Osteocyte (in vitro differentiated cells): ENCODE data around the gene PAPPA. TPM values are rescaled to one million over a fixed set of nuclear protein-coding genes. Genes with fewer than 3 reads are reported as not detected.

Experiments
- DNase-seq: peaks from one replicate; pipeline ENCODE4 v3.0.0; 2021; ENCODE audit warnings: mixed read lengths; ENCODE audit not compliant: unreplicated experiment; ENCODE audit errors: extremely low spot score
- H3K27ac Mint-ChIP-seq: one replicate; pipeline ENCODE4 v1.8.0; 2021; ENCODE audit warnings: mild to moderate bottlenecking, mixed read lengths; ENCODE audit not compliant: unreplicated experiment
- H3K27me3 Mint-ChIP-seq: one replicate; pipeline ENCODE4 v1.8.0; 2021; ENCODE audit warnings: mixed read lengths; ENCODE audit not compliant: unreplicated experiment
- H3K36me3 Mint-ChIP-seq: one replicate; pipeline ENCODE4 v1.8.0; 2021; ENCODE audit warnings: mixed read lengths; ENCODE audit not compliant: unreplicated experiment
- H3K4me1 Mint-ChIP-seq: one replicate; pipeline ENCODE4 v1.8.0; 2021; ENCODE audit warnings: mixed read lengths; ENCODE audit not compliant: unreplicated experiment
- H3K4me3 Mint-ChIP-seq: one replicate; pipeline ENCODE4 v1.8.0; 2021; ENCODE audit warnings: mild to moderate bottlenecking, moderate library complexity, mixed read lengths; ENCODE audit not compliant: unreplicated experiment
- H3K9me3 Mint-ChIP-seq: one replicate; pipeline ENCODE4 v1.8.0; 2021; ENCODE audit warnings: mixed read lengths; ENCODE audit not compliant: unreplicated experiment
- total RNA-seq: library from RNA; stranded (reverse); gene quantifications from 2 replicates; pipeline ENCODE4 v1.2.1, GENCODE V29; 2021
- TF ChIP-seq, protein P1 (sequence below): fragments of 200-600 bp; sonication (generic); IDR thresholded peaks from 2 replicates; pipeline ENCODE4 v1.5.0; 2021; ENCODE audit warnings: antibody characterized with exemption, mild to moderate bottlenecking, moderate library complexity

Gene PAPPA
- total RNA-seq, 1 donor from 2014 or later, result 229 TPM

DNA sequence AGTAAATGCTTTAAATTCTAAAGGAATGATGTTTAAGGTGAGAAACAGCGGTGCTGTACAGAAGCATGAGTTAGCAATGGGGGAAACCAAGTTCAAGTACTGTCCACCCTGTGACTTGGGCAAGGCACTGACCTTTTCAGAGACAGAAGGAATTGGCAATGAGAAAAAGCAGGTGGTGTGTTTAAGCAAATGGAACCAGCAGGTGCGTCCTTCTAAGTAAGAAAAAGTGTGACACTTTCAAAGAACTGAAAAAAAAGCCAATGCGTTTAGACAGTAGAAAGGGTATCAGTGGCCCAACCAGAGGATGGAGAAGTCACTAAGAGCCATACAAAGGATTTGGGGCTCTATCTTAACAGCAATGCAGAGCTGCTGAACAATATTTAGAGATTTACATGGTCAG, 250.6 kb downstream of the PAPPA start:
- H3K36me3 Mint-ChIP-seq, result peaks cover 4% of the 10 kb centered on the region

DNA sequence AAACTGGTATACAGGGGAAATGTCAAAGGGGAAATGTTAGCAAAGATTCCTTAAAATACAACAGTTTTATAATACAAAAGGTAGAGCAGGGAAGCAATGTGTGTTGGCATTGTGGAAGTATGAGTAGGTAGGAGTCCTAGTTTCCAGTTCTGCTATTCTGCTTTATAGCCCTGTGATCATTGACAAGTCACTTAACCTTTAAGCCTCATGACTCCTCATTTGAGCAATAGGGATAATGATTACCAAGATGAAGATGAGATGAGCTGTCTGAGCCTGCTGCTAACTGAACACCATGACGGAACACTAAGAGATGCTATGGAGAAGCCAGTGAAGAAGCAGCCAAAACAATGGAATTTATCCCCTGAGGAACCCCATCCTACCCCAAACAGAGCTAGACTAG, 251.7 kb downstream of the PAPPA start:
- no peak for DNase-seq
- H3K9me3 Mint-ChIP-seq, result no peaks in the 10 kb centered on the region
- no peaks in the 10 kb centered on the region for H3K36me3 Mint-ChIP-seq
- no peak overlapping the region for H3K4me3 Mint-ChIP-seq
- H3K4me1 Mint-ChIP-seq, result no peaks in the 10 kb centered on the region
- H3K27ac Mint-ChIP-seq, result no peak overlapping the region
- TF ChIP-seq, protein P1, sequence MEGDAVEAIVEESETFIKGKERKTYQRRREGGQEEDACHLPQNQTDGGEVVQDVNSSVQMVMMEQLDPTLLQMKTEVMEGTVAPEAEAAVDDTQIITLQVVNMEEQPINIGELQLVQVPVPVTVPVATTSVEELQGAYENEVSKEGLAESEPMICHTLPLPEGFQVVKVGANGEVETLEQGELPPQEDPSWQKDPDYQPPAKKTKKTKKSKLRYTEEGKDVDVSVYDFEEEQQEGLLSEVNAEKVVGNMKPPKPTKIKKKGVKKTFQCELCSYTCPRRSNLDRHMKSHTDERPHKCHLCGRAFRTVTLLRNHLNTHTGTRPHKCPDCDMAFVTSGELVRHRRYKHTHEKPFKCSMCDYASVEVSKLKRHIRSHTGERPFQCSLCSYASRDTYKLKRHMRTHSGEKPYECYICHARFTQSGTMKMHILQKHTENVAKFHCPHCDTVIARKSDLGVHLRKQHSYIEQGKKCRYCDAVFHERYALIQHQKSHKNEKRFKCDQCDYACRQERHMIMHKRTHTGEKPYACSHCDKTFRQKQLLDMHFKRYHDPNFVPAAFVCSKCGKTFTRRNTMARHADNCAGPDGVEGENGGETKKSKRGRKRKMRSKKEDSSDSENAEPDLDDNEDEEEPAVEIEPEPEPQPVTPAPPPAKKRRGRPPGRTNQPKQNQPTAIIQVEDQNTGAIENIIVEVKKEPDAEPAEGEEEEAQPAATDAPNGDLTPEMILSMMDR, result no peak
- no peaks in the 10 kb centered on the region for H3K27me3 Mint-ChIP-seq

More for the DNA sequence above, 250.6 kb downstream of the PAPPA start:
- no peaks in the 10 kb centered on the region for H3K9me3 Mint-ChIP-seq
- H3K4me1 Mint-ChIP-seq, result no peaks in the 10 kb centered on the region
- H3K27me3 Mint-ChIP-seq, result no peaks in the 10 kb centered on the region
- TF ChIP-seq, protein P1, result no peak
- H3K27ac Mint-ChIP-seq, result no peak overlapping the region
- no peak overlapping the region for H3K4me3 Mint-ChIP-seq
- DNase-seq, result no peak

DNA sequence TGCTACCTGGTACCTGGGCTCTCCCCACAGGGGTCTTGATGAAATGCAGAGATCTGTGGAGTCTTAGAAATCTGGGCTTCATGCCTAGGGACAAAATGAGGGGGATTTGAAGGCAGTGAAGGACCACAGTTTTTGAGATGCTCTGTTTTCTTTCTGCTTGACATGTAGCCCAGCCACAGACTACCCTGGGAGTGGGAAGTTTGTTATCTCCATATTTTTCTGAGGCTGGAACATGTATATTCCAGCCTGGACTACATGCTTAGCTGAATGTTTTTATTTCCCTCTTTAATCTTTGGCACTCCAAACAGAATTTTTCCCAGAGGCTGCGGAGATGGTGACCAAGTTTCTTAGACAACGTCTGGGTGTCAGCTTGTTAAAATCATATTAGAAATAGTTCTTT, 252.9 kb downstream of the PAPPA start:
- no peaks in the 10 kb centered on the region for H3K9me3 Mint-ChIP-seq
- H3K27ac Mint-ChIP-seq, result no peak overlapping the region
- DNase-seq, result no peak
- no peaks in the 10 kb centered on the region for H3K36me3 Mint-ChIP-seq
- H3K4me1 Mint-ChIP-seq, result no peaks in the 10 kb centered on the region
- H3K27me3 Mint-ChIP-seq, result no peaks in the 10 kb centered on the region
- H3K4me3 Mint-ChIP-seq, result no peak overlapping the region
- TF ChIP-seq, protein P1, result no peak

DNA sequence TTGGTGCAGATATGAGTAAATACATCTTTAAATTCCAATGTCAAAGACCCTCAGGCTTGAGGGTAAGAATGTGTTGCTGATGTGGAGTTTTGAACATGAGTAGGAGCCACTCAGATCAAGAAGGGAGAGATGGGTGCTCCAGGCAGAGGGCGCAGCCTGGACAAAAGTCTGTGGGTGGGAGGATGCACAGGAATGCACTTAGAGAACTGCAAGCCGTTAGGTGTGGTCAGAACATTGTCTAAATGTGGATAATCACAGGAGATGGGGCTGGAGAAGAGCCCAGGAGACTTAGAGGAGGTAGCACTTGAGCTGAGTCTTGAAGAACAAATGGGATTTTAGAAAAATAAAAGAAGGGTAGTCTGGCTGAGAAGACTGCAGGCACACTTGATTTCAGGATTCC, 255.5 kb downstream of the PAPPA start:
- Mint-ChIP-seq H3K4me3 (no peak overlapping the region), H3K27ac (no peak overlapping the region), H3K27me3 (no peaks in the 10 kb centered on the region), H3K36me3 (no peaks in the 10 kb centered on the region), H3K4me1 (no peaks in the 10 kb centered on the region), H3K9me3 (no peaks in the 10 kb centered on the region)
- TF ChIP-seq, protein P1, result no peak
- DNase-seq, result no peak

DNA sequence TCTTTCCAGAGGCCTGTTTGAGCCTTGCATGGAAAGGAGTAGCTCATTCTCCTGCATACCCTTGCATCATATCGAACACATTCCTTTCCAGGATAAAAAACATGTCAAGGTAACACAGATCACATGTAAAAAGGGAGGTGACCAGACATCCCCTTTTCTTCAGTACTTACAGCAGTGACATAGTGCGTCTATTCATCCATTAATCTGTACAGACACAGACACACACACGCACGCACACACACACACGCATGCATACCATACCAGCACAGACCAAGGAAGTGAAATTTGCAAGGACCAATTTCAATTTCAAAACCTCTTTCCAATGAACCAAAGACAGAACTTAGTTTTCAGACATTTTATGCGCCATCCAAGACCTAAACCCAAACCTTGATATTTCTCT, 256.0 kb downstream of the PAPPA start:
- DNase-seq, result no peak
- Mint-ChIP-seq H3K36me3 (no peaks in the 10 kb centered on the region), H3K4me1 (no peaks in the 10 kb centered on the region), H3K27ac (no peak overlapping the region), H3K27me3 (no peaks in the 10 kb centered on the region), H3K4me3 (no peak overlapping the region), H3K9me3 (no peaks in the 10 kb centered on the region)
- TF ChIP-seq, protein P1, result no peak
